Effector memory CD4-positive, alpha-beta T cell (primary cell): ENCODE data around the gene SLC1A7.

Source experiments
- DNase-seq, 3 donors: peaks; one replicate each; pipeline ENCODE4 v3.0.0-alpha.2; 2020
- H3K27ac ChIP-seq: 2 replicates; pipeline ENCODE4 v1.7.0; 2013; ENCODE audit warnings: mild to moderate bottlenecking, low read length, moderate library complexity; ENCODE audit not compliant: insufficient read depth, poor library complexity, severe bottlenecking
- H3K27me3 ChIP-seq: replicated peaks from 2 replicates; pipeline ENCODE4 v1.7.0; 2013; ENCODE audit warnings: mild to moderate bottlenecking, low read length; ENCODE audit not compliant: insufficient read depth, control insufficient read depth, poor library complexity, severe bottlenecking
- H3K36me3 ChIP-seq: 2 replicates; pipeline ENCODE4 v1.7.0; 2013; ENCODE audit warnings: mild to moderate bottlenecking, low read length, moderate library complexity; ENCODE audit not compliant: control insufficient read depth, insufficient read depth
- H3K4me1 ChIP-seq: 2 replicates; pipeline ENCODE4 v1.7.0; 2013; ENCODE audit warnings: low read length, mild to moderate bottlenecking; ENCODE audit not compliant: control insufficient read depth, insufficient read depth, poor library complexity, severe bottlenecking
- H3K4me3 ChIP-seq: 2 replicates; pipeline ENCODE4 v1.7.0; 2013; ENCODE audit warnings: low read length, low read depth, mild to moderate bottlenecking; ENCODE audit not compliant: insufficient read depth, poor library complexity, severe bottlenecking
- H3K9me3 ChIP-seq: 2 replicates; pipeline ENCODE4 v1.7.0; 2013; ENCODE audit warnings: mild to moderate bottlenecking, low read length, moderate library complexity; ENCODE audit not compliant: control insufficient read depth

The SLC1A7 gene

GRCh38 chr1:53145942-53146708 lies 3.7 kb upstream of the SLC1A7 start:
- Histone ChIP-seq H3K9me3 (no peaks in the 10 kb centered on the region), H3K27me3 (no peaks in the 10 kb centered on the region), H3K36me3 (no peaks in the 10 kb centered on the region), H3K4me3 (no peak overlapping the region), H3K27ac (no peak overlapping the region), H3K4me1 (no peaks in the 10 kb centered on the region)
- no peak for DNase-seq

DNA sequence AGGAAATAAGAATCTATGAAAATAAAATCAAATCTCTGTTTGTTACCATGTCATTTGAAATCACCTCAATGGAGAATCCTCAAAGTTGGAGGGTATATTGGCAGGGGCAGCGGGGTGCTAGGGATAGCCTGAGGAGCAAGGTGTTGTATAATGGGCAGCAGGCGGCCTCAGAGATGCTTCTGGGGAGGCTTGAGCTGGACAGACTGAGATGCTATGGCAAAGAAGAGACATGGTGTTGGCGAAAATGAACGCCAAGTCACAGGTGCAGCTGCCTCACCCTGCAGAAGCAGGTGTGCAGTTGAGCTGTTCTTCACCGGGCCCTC lies 3.1 kb upstream of the SLC1A7 start:
- Histone ChIP-seq H3K27me3 (no peaks in the 10 kb centered on the region), H3K9me3 (no peaks in the 10 kb centered on the region), H3K27ac (no peak overlapping the region), H3K4me3 (no peak overlapping the region), H3K36me3 (no peaks in the 10 kb centered on the region), H3K4me1 (no peaks in the 10 kb centered on the region)
- DNase-seq: no peak

GRCh38 chr1:53145051-53145600 lies 2.7 kb upstream of the SLC1A7 start:
- Histone ChIP-seq H3K4me3 (no peak overlapping the region), H3K27ac (no peak overlapping the region), H3K27me3 (no peaks in the 10 kb centered on the region), H3K36me3 (no peaks in the 10 kb centered on the region), H3K4me1 (no peaks in the 10 kb centered on the region), H3K9me3 (no peaks in the 10 kb centered on the region)
- DNase-seq: no peak

- no peak overlapping the region for H3K27ac ChIP-seq
- H3K36me3 ChIP-seq: no peaks in the 10 kb centered on the region
These were observed 1.8 kb upstream of the SLC1A7 start for GRCh38 chr1:53144201-53144600.

GRCh38 chr1:53143527-53143926 lies 1.1 kb upstream of the SLC1A7 start:
- H3K9me3 ChIP-seq: no peaks in the 10 kb centered on the region
- H3K4me3 ChIP-seq: no peak overlapping the region
- H3K4me1 ChIP-seq: no peaks in the 10 kb centered on the region
- no peaks in the 10 kb centered on the region for H3K27me3 ChIP-seq
- no peak overlapping the region for H3K27ac ChIP-seq
- DNase-seq: no peak
- H3K36me3 ChIP-seq: no peaks in the 10 kb centered on the region

More at GRCh38 chr1:53144201-53144600, 1.8 kb upstream of the SLC1A7 start:
- DNase-seq: no peak
- Histone ChIP-seq H3K4me1 (no peaks in the 10 kb centered on the region), H3K27me3 (no peaks in the 10 kb centered on the region), H3K9me3 (no peaks in the 10 kb centered on the region), H3K4me3 (no peak overlapping the region)

DNA sequence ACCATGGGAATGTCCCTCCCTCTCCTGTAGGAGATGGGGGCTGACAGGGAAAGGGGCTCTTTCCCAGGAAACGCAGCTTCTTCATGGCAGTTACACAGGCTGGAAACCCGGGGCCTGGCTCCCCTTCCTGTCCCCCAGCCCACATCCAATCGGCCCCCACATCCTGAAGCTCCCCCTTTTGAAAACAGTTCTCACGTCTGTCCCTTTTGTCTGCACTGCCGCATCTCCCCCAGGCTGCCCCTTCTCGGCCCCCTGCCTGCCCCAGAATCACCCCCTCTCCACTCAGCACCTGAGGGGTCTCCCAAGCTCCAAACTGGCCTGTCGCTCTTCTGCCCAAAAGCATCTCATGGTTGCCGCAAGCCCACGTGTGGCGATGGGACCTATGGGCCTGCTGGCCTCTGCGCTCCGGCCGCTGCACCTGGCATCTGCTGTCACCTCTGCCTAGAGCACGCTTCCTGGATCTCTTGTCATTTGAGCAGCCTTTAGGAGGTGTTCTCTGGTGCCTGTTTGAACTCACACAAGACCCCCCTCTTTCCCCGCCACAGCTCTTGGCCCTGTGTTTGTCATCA lies 867 bp downstream of the SLC1A7 start:
- H3K4me1 ChIP-seq: no peaks in the 10 kb centered on the region
- no peaks in the 10 kb centered on the region for H3K36me3 ChIP-seq
- H3K4me3 ChIP-seq: no peak overlapping the region
- no peak for DNase-seq
- no peak overlapping the region for H3K27ac ChIP-seq
- no peaks in the 10 kb centered on the region for H3K27me3 ChIP-seq
- H3K9me3 ChIP-seq: no peaks in the 10 kb centered on the region

DNA sequence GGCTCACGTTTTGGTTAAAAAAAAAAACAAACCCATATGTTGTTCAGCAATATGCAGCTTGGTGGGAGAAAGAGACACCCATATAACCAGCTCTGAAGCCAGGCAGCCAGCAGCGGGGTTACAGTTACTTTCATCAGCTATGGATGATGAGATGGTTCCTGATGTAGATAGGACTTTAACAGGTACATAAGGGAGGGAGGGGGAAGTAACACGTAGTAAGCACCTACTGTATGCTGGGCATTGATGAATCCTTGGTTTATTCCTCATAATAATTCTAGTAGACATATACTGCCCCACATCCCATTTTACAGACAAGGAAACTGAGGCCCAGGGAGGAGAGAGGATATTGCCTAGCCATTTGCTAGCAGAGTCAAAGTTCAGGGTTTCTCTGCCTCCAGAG lies 2.0 kb downstream of the SLC1A7 start:
- Histone ChIP-seq H3K36me3 (no peaks in the 10 kb centered on the region), H3K27me3 (no peaks in the 10 kb centered on the region), H3K27ac (no peak overlapping the region), H3K9me3 (no peaks in the 10 kb centered on the region), H3K4me1 (no peaks in the 10 kb centered on the region), H3K4me3 (no peak overlapping the region)
- DNase-seq: no peak

DNA sequence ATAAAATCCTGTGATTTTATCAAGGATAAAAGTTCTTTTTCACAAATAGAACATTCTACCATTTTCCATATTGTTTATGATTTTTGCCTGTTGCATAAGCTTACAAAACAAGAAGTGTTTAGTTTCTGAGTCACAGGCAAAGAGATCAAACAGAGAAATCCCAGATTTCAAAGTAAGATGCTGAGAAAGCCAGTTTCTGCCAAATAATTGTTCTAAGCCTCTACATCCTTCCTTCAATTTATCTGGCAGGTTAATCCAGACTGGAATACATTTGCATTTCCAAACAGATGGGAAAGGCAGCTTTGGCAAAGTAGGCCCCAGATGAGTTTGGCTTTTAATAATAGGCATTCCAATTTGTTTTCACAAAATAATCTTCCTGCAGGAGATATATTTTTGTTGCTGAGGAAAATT lies 2.5 kb downstream of the SLC1A7 start:
- no peaks in the 10 kb centered on the region for H3K36me3 ChIP-seq
- no peaks in the 10 kb centered on the region for H3K27me3 ChIP-seq
- H3K4me1 ChIP-seq: no peaks in the 10 kb centered on the region
- H3K9me3 ChIP-seq: no peaks in the 10 kb centered on the region
- no peak overlapping the region for H3K4me3 ChIP-seq
- no peak for DNase-seq
- no peak overlapping the region for H3K27ac ChIP-seq

DNA sequence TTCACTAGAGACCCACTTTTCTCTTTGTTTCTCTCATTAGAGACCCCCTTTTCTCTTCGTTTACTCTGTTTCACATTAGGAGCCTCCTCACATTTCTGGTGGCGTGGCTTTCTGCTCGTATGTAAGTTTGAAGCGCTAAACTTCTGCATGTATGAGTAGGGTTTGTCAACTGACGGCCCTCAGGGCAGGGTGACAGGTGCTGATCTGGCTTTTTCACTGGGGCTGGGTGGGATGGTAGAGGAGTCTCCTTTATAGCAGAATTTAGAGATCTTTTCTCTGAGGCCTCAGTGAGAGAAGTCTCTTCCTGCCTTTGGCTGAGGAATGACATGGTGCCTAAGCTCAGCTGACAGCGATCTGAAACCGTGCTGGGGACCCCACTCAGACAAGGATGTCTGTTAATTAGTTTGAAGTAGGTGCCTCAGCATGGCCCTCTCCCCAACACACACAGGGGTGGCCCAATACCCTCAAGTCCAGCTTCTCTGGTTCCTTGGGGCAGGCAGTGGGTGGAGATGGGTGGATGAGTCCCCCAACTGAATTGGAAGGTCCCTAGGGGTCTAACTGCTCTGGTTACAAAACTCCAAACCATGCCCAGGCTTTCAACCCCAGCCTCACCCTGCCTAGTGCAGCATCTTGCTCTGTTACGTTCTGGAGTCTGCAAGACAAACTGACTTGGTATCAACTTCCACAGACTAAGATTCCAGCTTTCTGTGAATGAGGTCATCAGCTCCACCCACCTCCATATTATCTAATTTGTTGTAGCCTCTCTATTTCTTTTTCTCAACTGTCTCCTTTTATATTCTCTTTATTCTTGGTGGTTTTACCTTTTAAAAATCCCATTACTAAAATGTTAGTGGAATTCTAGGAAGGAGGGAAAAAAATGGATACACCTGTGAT lies 3.2 kb downstream of the SLC1A7 start:
- Histone ChIP-seq H3K36me3 (no peaks in the 10 kb centered on the region), H3K4me3 (no peak overlapping the region), H3K27ac (no peak overlapping the region), H3K9me3 (no peaks in the 10 kb centered on the region), H3K4me1 (no peaks in the 10 kb centered on the region), H3K27me3 (no peaks in the 10 kb centered on the region)
- no peak for DNase-seq

GRCh38 chr1:53137729-53138128 lies 4.7 kb downstream of the SLC1A7 start:
- DNase-seq: no peak
- H3K4me3 ChIP-seq: no peak overlapping the region
- no peak overlapping the region for H3K27ac ChIP-seq
- H3K9me3 ChIP-seq: no peaks in the 10 kb centered on the region
- H3K36me3 ChIP-seq: no peaks in the 10 kb centered on the region
- H3K4me1 ChIP-seq: no peaks in the 10 kb centered on the region
- no peaks in the 10 kb centered on the region for H3K27me3 ChIP-seq
